ENCODE results near the gene FAM227A.
"Not testable (repeated sequence)": the region's sequence is repeated elsewhere in the genome, so short reads cannot be mapped to it uniquely, and the experiment has no call there.

The FAM227A gene

DNA sequence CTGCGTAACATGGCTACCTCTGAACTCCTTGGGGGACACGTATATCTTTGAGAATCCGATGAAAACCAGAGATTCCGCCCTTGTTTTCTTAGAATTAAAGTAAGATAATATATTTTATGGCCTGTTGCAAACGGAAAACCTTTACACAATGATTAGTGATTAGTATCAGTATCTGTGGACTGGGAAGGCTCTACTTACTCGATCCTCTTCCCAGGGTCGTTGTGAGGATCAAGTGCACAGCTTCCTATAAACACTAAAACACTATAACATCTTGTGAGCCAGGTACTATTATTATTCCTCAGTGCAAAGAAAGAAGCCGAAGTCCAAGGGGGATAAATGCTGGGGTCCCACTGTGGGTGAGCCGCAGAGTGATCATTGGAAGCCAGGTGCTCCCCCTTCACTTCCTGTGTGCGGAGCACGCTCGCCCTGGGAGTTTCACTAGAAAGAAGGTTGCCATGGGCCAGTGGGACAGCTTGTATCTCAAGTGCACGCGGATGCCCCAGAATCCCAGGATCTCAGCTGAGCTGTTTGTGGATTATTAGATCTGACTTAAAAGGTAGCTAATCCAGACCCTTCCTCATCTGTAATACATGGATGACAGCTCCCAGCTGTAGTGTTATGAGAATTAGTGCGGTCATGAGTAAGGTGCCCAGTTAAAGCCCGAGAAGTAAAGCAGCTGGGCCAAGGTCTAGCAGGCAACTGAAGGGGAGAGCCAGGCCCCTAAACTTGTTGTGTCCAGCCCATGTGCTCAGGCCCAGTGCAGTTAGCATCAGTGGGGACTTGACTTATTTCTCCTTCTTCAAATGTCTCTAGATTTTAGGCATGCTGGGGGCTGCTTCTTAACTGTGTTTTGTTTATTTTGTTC is 1.1 kb upstream of the FAM227A start:
- DNase-seq = peak; percentile 37

DNA sequence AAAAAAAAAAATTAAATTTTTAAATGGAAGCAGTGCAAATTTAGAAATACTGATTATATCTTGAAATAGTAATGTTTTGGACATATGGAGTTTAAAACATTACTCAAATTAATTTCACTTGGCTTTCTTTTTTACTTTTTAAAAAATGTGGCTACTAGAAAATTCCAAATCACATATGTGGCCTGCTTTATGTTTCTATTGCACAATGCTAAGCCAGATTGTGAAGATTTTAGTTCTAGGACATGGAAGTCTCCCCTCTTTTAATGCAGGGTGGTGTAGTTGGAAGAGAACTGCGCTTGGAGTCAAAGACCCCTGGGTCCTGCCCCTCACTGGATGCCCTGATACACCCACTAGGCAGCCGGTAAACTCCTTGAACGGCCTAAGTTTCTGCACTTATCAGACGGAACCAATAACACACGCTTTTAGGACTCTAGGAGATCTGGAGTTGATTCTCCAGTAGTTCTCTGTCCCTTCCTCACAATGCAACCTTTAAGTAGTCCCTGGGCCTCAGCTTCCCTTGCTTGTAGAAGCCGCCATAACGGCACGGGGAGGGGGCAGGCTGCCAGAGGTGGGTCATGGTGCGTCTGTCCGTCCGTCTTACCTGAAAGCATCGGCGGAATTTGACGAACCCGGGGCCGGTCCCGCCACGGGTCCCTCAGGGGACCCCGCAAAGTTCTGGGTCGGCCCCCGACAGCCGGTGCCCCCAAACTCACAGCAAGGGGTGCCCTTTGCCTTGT is 505 bp downstream of the FAM227A start:
- no peak for DNase-seq

GRCh38 chr22:38653741-38654140 is 2.5 kb downstream of the FAM227A start:
- DNase-seq = no peak

DNA sequence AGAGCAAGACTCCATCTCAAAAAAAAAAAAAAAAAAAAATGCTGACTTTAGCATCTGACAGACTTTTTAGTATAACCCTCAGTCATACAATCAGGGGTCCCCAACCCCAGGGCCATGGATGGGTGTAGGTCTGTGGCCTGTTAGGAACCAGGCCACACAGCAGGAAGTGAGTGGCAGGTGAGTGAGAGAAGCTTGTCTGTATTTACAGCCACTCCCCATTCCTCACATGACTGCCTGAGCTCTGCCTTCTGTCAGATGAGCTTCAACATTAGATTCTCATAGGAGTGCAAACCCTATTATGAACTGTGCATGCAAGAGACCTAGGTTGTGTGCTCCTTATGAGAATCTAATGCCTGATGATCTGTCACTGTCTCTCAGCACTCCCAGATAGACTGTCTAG is 3.3 kb downstream of the FAM227A start:
- DNase-seq = no peak

DNA sequence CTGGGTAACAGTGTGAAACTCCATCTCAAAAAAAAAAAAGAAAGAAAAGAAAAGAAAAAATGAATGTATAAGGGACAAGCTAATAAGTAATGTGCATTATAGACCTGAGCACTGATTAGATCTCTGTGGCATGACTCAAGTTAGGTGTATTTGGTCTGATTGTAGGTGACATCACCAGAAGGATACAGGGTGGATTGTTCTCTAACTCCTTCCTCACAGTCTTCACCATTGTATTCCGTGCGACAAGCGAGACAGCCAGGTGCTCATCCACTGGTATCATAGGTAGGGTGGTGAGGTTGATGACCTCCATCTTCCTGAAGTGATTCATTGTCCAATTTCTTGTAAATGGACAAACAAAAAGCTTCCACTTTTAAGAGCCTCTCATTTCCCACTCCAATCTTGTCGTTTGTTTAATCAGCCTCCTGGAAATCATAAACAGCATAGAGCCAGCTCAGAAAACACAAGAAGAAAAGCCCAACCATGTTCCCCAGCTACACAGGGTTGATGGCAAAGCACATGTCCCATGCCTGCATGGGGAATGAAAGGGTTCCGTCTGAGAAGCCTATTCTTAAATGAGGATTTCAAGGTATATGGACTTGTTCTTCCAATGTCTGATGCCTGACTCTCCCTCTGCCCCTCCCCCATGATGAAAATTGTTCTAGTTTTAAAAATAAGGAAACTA is 6.2 kb downstream of the FAM227A start:
- no peak for DNase-seq

- DNase-seq = no peak
These were observed 10.8 kb downstream of the FAM227A start for GRCh38 chr22:38645430-38645829.

DNA sequence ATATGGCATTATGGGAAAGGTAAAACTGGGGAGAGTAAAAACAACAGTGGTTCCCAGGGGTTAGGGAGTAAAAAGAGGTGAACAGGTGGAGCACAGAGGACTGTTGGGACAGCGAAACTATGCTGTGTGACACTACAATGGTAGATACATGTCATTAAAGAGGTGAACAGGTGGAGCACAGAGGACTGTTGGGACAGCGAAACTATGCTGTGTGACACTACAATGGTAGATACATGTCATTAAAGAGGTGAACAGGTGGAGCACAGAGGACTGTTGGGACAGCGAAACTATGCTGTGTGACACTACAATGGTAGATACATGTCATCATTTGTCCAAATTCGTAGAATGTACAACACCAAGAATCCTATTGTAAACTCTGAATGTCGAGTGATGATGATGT is 11.9 kb downstream of the FAM227A start:
- not testable (repeated sequence) for DNase-seq

- no peak for DNase-seq
These were observed 14.6 kb downstream of the FAM227A start for GRCh38 chr22:38641476-38642040.

- DNase-seq = no peak
These were observed 17.5 kb downstream of the FAM227A start for GRCh38 chr22:38638728-38639127.

DNA sequence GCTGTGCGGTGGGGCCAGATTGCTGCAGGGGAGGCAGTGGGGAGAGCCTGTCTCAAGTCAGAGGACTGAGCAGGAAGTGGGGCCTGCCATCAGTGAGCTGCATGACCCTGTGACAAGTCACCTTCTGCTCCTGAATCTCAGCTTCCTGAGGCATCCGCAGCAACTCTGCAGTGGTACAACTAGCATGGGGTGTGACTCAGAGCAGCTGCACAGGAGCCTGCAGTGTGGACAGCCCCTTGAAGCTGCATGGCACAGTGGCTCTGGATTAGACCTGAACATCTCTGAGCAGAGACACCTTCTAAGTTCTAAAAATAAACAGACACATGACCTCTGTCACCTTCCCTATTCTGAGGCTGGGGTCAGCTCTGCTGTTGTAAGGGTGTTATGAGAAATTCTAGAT is 18.0 kb downstream of the FAM227A start:
- no peak for DNase-seq

DNA sequence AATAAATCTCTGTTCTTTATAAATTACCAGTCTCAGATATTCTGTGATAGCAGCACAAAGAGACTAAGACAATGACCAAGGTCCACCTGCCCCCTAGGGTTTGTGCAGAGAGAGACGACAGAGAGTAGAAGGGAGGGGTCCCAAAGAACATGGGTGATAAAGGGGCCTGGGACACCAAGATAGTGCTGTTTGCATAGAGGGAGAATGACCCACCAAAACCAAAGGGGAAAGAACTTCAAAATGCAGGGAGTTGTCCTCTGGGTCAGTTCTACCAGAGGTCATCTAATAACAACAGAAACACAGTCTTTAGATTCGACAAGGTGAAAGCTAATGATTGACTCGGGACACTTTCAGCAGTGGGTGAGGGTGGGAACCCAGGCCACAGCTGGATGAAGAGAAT is 23.7 kb downstream of the FAM227A start:
- no peak for DNase-seq

DNA sequence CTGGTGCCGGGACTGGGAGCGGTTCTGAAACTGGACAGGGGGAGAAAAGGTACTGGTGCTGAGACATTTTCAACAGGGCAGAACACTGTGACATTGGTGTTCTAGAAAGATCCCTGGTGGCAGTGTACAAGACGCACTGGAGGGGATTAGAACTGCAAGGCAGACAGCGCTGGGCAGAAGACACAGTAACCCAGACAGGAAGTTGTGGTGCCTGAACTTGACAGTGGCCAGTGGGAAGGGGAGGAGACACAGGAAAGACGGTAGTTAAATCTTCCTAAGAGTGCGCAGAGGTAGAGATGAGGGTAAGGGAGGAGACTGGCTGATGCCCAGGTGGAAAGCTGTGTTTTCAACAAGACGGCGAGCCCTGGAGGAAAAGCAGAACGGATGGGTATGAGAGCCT is 24.5 kb downstream of the FAM227A start:
- no peak for DNase-seq

DNA sequence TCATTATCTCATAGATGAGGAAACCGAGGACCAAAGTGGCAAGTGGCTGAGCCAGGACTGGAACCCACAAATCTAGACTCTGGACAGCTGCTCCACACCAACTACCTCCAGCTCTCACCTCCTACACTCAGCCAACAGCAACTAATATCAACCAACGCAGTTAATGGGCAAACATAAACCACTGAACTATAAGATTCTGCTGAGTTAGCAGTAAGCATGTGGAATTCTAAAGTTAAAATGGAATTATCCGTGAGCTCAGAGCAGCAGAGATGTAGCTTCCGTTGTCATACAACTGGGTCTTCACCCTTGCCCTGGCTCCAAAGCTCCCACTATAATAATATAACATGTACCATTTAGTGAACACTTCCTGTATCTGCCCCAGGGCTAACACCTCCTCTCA is 27.1 kb downstream of the FAM227A start:
- no peak for DNase-seq

GRCh38 chr22:38628444-38628843 is 27.7 kb downstream of the FAM227A start:
- DNase-seq = no peak

DNA sequence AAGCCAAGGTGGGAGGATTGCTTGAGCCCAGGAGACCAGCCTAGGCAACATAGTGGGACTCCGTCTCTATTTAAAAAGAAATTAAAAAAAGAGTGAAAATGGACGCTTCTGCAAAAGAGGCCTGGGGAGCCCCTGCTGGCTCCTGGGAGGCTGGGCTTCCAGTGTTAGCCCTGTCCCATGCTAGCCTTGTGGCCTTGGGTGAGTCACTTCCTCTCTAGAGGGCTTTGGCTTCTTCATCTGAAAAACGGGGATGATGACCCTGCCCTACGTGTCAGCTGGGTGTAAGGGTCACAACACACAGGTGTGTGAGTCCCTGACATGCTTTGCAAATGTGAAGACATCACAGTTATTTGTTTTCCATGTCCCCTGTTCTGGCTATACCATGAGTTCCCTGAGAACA is 32.8 kb downstream of the FAM227A start:
- DNase-seq = no peak

- no peak for DNase-seq
These were observed 37.5 kb downstream of the FAM227A start for GRCh38 chr22:38618682-38619081.

- DNase-seq = no peak
These were observed 37.9 kb downstream of the FAM227A start for GRCh38 chr22:38618258-38618657.

- not testable (repeated sequence) for DNase-seq
These were observed 41.2 kb downstream of the FAM227A start for GRCh38 chr22:38615064-38615405.

DNA sequence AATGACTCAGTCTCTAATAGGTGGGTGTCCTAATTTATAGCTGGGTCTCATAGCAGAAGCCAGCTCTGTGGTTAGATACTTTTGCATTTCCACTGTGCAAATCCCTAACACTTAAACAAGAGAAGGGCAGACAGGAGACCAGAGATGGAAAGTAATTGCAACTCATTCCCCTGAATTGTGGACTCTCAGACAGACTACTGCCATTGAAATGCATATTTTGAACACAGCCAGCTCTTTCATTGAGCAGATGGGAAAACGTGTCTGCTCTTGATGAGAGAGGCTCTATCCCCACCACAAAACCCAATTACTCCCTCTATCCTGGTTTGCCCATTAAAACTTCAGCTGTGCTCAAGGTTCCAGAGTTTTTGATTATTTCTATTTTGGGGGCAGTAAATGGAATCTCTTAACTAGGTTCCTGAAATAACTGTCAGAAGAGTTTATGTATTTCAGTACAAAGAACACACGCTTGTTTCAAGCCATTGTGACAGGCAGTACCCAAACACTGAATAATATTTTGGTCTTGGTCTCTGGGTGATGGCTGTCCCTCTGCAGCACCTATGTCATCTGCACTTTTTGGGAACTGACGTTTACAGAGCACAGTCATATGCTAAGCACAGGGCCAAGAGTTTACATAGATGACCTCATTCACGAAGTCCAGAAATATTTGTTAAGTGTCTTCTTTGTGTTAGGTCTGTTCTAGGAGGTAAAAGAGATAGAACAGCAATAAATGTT is 41.7 kb downstream of the FAM227A start:
- DNase-seq = no peak

DNA sequence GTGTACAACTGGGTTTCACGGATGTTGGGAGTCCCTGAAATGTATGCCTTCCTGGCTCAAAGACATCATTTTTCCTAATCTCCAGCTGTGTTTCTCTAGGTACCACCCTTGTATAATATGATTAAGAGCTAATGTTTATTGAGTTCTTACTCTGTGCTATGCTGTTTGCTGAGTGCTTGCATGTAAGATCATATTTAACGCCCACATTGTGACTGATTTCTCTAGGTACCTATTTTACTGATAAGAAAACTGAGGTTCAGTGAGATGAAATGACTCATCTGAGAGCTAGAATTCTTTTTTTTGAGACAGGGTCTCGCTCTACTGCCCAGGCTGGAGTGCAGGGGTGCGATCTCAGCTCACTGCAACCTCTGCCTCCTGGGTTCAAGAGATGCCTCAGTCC is 42.6 kb downstream of the FAM227A start:
- no peak for DNase-seq

DNA sequence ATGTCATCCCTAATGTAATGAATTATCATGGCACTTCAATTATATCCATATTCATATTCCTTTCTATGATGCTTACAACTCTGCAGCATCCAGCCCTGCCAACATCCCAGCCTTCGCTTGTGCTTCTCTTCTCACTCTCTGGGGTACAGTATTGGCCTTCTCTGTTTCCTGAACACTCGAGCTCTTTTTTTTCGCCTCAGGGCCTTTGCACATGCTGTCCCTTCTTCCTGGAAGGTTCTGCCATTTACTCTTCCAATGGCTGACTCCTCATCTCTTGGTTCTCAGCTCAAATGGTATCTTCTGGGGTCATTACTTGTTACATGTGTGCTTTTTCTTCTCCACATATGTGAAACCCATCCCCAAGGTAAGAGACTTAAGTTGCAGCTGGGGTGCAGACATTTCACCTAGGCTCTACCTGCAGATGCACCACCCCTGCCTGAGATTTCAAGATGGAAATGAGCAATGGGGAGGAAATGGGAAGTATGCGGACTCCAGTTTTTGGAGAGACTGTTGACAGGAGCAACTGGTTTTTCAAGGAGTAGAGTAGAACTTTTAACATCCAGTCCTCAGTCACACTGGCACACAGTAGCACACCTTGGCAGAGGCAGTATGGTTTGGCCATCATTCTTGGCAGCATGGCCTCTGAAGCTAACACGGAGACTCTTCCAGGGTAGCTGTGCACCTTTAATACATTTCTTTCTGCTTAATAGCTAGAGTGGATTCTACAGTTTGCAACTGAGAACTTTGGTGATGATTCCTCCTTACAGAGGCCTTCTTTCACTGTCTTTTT is 43.8 kb downstream of the FAM227A start:
- no peak for DNase-seq

GRCh38 chr22:38611559-38611958 is 44.6 kb downstream of the FAM227A start:
- DNase-seq = no peak

All from stimulated activated CD4-positive, alpha-beta T cell treated with anti-CD3 and anti-CD28 coated beads, Interleukin-1b, Interleukin-23, amount 100 ng/mL, for 48 hours (primary cell).